H1 (cell line): ENCODE results near the gene TMEM225B. TPM values are rescaled to one million over a fixed set of nuclear protein-coding genes. Genes with fewer than 3 reads are reported as not detected.
A peak's percentile ranks its signal among the peaks of the same experiment; 100 is the strongest.

Experiments
- CTCF ChIA-PET: fragments of 300-600 bp; sonication (Branson Sonifier 250); formaldehyde crosslinking; loops from one replicate; lab custom pipeline; 2021; ENCODE audit not compliant: partially characterized antibody; lab: Charles Lee
- POLR2A ChIA-PET: fragments of 300-600 bp; sonication (Branson Sonifier 250); formaldehyde crosslinking; loops from one replicate; lab custom pipeline; 2021; ENCODE audit warnings: inconsistent platforms; ENCODE audit not compliant: partially characterized antibody; lab: Charles Lee
- DNase-seq, 2 experiments: peaks; one replicate each; pipeline versions ENCODE4 v3.0.0 to v3.0.0-alpha.2; 2010 to 2022; ENCODE audit warnings: low spot score in 2 of 2, low read depth in 1 of 2, mixed read lengths in 1 of 2
- FAIRE-seq: peaks from 2 replicates; lab custom pipeline; 2011; peaks lifted over from hg19 to GRCh38; lab: Jason Lieb, UNC
- H2AFZ ChIP-seq: 2 replicates; pipeline ENCODE4 v1.8.1; 2012; ENCODE audit warnings: low read length, inconsistent platforms
- H2AK5ac ChIP-seq: 2 replicates; pipeline ENCODE4 v1.6.1; 2013; ENCODE audit warnings: low read depth, low read length
- H2BK120ac ChIP-seq: replicated peaks from 2 replicates; pipeline ENCODE3; 2013; ENCODE audit warnings: low read depth, low read length, inconsistent platforms
- H2BK12ac ChIP-seq: 2 replicates; pipeline ENCODE4 v1.6.1; 2013; ENCODE audit warnings: low read depth, low read length
- H2BK15ac ChIP-seq: 2 replicates; pipeline ENCODE4 v1.6.1; 2013; ENCODE audit warnings: low read length
- H2BK20ac ChIP-seq: 2 replicates; pipeline ENCODE4 v1.6.1; 2013; ENCODE audit warnings: low read length
- H2BK5ac ChIP-seq: 2 replicates; pipeline ENCODE4 v1.6.1; 2013; ENCODE audit warnings: low read depth, low read length
- H3K14ac ChIP-seq: 2 replicates; pipeline ENCODE4 v1.6.1; 2013; ENCODE audit warnings: inconsistent platforms; ENCODE audit not compliant: insufficient read length
- H3K18ac ChIP-seq: 2 replicates; pipeline ENCODE4 v1.6.1; 2013; ENCODE audit warnings: low read length; ENCODE audit errors: extremely low read depth
- H3K23ac ChIP-seq: 2 replicates; pipeline ENCODE4 v1.6.1; 2013; ENCODE audit warnings: inconsistent platforms; ENCODE audit not compliant: insufficient read length
- H3K23me2 ChIP-seq: 2 replicates; pipeline ENCODE4 v1.6.1; 2013; ENCODE audit warnings: low read depth, low read length
- H3K27ac ChIP-seq: 2 replicates; pipeline ENCODE4 v1.6.1; 2011; ENCODE audit warnings: low read depth, low read length, inconsistent platforms
- H3K27me3 ChIP-seq, 4 experiments: replicated peaks in 1 of 4; 1 replicate in 1 of 4; 2 replicates in 3 of 4; pipeline versions ENCODE4 v1.6.1 to v1.8.1; 2011 to 2013; ENCODE audit warnings: low read length in 3 of 4, mild to moderate bottlenecking in 3 of 4, inconsistent platforms in 2 of 4, mixed read lengths in 2 of 4, moderate library complexity in 1 of 4; ENCODE audit not compliant: control insufficient read depth in 3 of 4, insufficient read depth in 3 of 4; ENCODE audit errors: extremely low read depth in 1 of 4
- H3K36me3 ChIP-seq, 4 experiments: 2 replicates each; pipeline versions ENCODE4 v1.6.1 to v1.8.1; 2011 to 2013; ENCODE audit warnings: mild to moderate bottlenecking in 4 of 4, low read length in 3 of 4, moderate library complexity in 2 of 4, control low read depth in 1 of 4, inconsistent platforms in 1 of 4; ENCODE audit not compliant: insufficient read depth in 4 of 4, control insufficient read depth in 2 of 4
- H3K4ac ChIP-seq: replicated peaks from 2 replicates; pipeline ENCODE3; 2013; ENCODE audit warnings: low read length, low read depth, mixed read lengths, inconsistent platforms; ENCODE audit not compliant: insufficient read length
- H3K4me1 ChIP-seq, 4 experiments: replicated peaks in 1 of 4; 1 replicate in 1 of 4; 2 replicates in 3 of 4; pipeline versions ENCODE4 v1.6.1 to v1.8.1; 2011 to 2013; ENCODE audit warnings: low read length in 3 of 4, inconsistent platforms in 2 of 4, mixed read lengths in 1 of 4; ENCODE audit not compliant: insufficient read depth in 4 of 4, control insufficient read depth in 3 of 4
- H3K4me2 ChIP-seq, 2 experiments: 2 replicates each; pipeline versions ENCODE4 v1.6.1 to v1.8.1; 2011 to 2013; ENCODE audit warnings: low read depth in 2 of 2, low read length in 2 of 2, control low read depth in 1 of 2, inconsistent platforms in 1 of 2, mild to moderate bottlenecking in 1 of 2; ENCODE audit not compliant: insufficient read depth in 1 of 2
- H3K4me3 ChIP-seq, 4 experiments: fragments of 200-600, 300-600 bp in 1 of 4; sonication (generic), shearing (Covaris generic), sonication (Bioruptor Twin) in 1 of 4; 2 replicates each; pipeline versions ENCODE4 v1.5.1 to v1.8.1; 2011 to 2016; ENCODE audit warnings: low read length in 4 of 4, low read depth in 3 of 4, control low read depth in 2 of 4, inconsistent platforms in 2 of 4, mild to moderate bottlenecking in 2 of 4, mixed read lengths in 1 of 4, moderate library complexity in 1 of 4; ENCODE audit not compliant: insufficient read depth in 2 of 4; ENCODE audit errors: extremely low read depth in 1 of 4
- H3K56ac ChIP-seq: replicated peaks from 2 replicates; pipeline ENCODE3; 2013; ENCODE audit warnings: low read depth, mild to moderate bottlenecking, mixed read lengths, low read length, inconsistent platforms; ENCODE audit not compliant: insufficient read length
- H3K79me1 ChIP-seq: 2 replicates; pipeline ENCODE4 v1.6.1; 2013; ENCODE audit warnings: low read depth, low read length, control low read depth
- H3K79me2 ChIP-seq, 2 experiments: 2 replicates each; pipeline versions ENCODE4 v1.6.1 to v1.8.1; 2012 to 2013; ENCODE audit warnings: low read length in 2 of 2, mild to moderate bottlenecking in 2 of 2, inconsistent platforms in 1 of 2; ENCODE audit not compliant: insufficient read depth in 2 of 2, control insufficient read depth in 1 of 2
- H3K9ac ChIP-seq, 4 experiments: replicated peaks in 1 of 4; 1 replicate in 1 of 4; 2 replicates in 3 of 4; pipeline versions ENCODE4 v1.6.1 to v1.8.1; 2011 to 2013; ENCODE audit warnings: low read depth in 3 of 4, low read length in 3 of 4, control low read depth in 2 of 4, mild to moderate bottlenecking in 2 of 4, moderate library complexity in 2 of 4, inconsistent platforms in 1 of 4; ENCODE audit errors: extremely low read depth in 1 of 4
- H3K9me3 ChIP-seq, 2 experiments: 2 replicates each; pipeline versions ENCODE4 v1.6.1 to v1.8.1; 2012 to 2013; ENCODE audit warnings: mild to moderate bottlenecking in 2 of 2, moderate library complexity in 2 of 2, control low read depth in 1 of 2, inconsistent platforms in 1 of 2, low read depth in 1 of 2, low read length in 1 of 2, mixed read lengths in 1 of 2; ENCODE audit not compliant: insufficient read depth in 2 of 2
- H4K20me1 ChIP-seq, 2 experiments: replicated peaks in 1 of 2; 2 replicates each; pipeline versions ENCODE3 to v1.8.1; 2011 to 2013; ENCODE audit warnings: inconsistent platforms in 2 of 2, low read length in 2 of 2, mild to moderate bottlenecking in 1 of 2; ENCODE audit not compliant: insufficient read depth in 2 of 2, control insufficient read depth in 1 of 2
- H4K5ac ChIP-seq: 2 replicates; pipeline ENCODE4 v1.6.1; 2013; ENCODE audit warnings: low read length, low read depth, mixed read lengths, inconsistent platforms; ENCODE audit not compliant: insufficient read length
- H4K8ac ChIP-seq: 2 replicates; pipeline ENCODE4 v1.8.0; 2013; ENCODE audit warnings: mild to moderate bottlenecking, moderate library complexity, low read length, inconsistent platforms; ENCODE audit not compliant: insufficient read depth; ENCODE audit errors: extremely low read depth
- H4K91ac ChIP-seq: replicated peaks from 2 replicates; pipeline ENCODE3; 2013; ENCODE audit warnings: low read length, mixed read lengths, inconsistent platforms; ENCODE audit not compliant: insufficient read length
- BACH1 ChIP-seq: IDR thresholded peaks from 2 replicates; pipeline ENCODE4 v1.6.1; 2012; ENCODE audit warnings: low read length, improper control_type of control experiment
- CTCF ChIP-seq, 3 experiments: IDR thresholded peaks; 1 replicate in 2 of 3; 2 replicates in 1 of 3; pipeline versions ENCODE4 v1.5.1 to v1.6.1; 2011; ENCODE audit warnings: low read length in 3 of 3, mild to moderate bottlenecking in 3 of 3, inconsistent platforms in 2 of 3, low read depth in 1 of 3, moderate library complexity in 1 of 3; ENCODE audit not compliant: insufficient read depth in 1 of 3; ENCODE audit errors: control extremely low read depth in 1 of 3
- RAD21 ChIP-seq, 2 experiments: IDR thresholded peaks in 1 of 2; conservative IDR thresholded peaks in 1 of 2; 2 replicates each; pipeline ENCODE4 v1.6.1; 2011; ENCODE audit warnings: low read depth in 2 of 2, low read length in 2 of 2, improper control_type of control experiment in 1 of 2, inconsistent platforms in 1 of 2, mild to moderate bottlenecking in 1 of 2, moderate library complexity in 1 of 2
- RFX5 ChIP-seq: IDR thresholded peaks from 2 replicates; pipeline ENCODE4 v1.6.1; 2011; ENCODE audit warnings: low read depth, low read length, improper control_type of control experiment, borderline replicate concordance
- RNF2 ChIP-seq: fragments of 200-900, 300-1000 bp; sonication (generic); IDR thresholded peaks from 2 replicates; pipeline ENCODE4 v1.7.1; 2016; ENCODE audit warnings: borderline replicate concordance, low read depth, mild to moderate bottlenecking, antibody characterized with exemption, low read length; ENCODE audit not compliant: poor library complexity, severe bottlenecking; ENCODE audit errors: missing control alignments
- TBP ChIP-seq: IDR thresholded peaks from 2 replicates; pipeline ENCODE4 v1.6.1; 2011; ENCODE audit warnings: low read depth, low read length, improper control_type of control experiment
- WGBS, 2 experiments: shearing (Covaris generic) in 1 of 2; methylation state at CpG; one replicate each; pipeline versions ENCODE4 v1.1.6 to v1.1.7; 2013 to 2015; ENCODE audit warnings: low lambda C conversion rate in 2 of 2, mixed read lengths in 2 of 2, inconsistent platforms in 1 of 2, low coverage in 1 of 2, missing lambda C conversion rate in 1 of 2; ENCODE audit not compliant: insufficient replicate concordance in 2 of 2, insufficient coverage in 1 of 2, insufficient read length in 1 of 2; ENCODE audit errors: extremely low coverage in 1 of 2, missing lambda C conversion rate in 1 of 2; 5-methylcytosine and 5-hydroxymethylcytosine counted together
- polyA plus RNA-seq, 7 experiments: library from polyadenylated mRNA; depleted of rRNA in 3 of 7; stranded (reverse) in 5 of 7; unstranded in 2 of 7; fragments of >200 nt in 5 of 7; fragments of 200-250 nt in 2 of 7; gene quantifications; 1 replicate in 5 of 7; 2 replicates in 1 of 7; 4 replicates in 1 of 7; pipeline versions ENCODE4 v1.2.1 to v1.2.3, GENCODE V29; 2011 to 2013; ENCODE audit warnings: missing spikeins in 2 of 7, mixed read lengths in 2 of 7
- total RNA-seq: library from RNA; stranded (reverse); fragmentation: NEBNext Ultra II Directional; extraction: Animal tissue kit (Norgen Biotek cat#: 25700); gene quantifications from 2 replicates; pipeline ENCODE4 v1.2.1, GENCODE V29; 2021

TMEM225B gene
- total and polyA plus RNA-seq, 2 of the 8 experiments (the other 6 are each of a cell fraction or from before 2014, with no cell fraction given), result 0.68 TPM; not detected in 1

- Histone ChIP-seq H2BK5ac (peak overlapping the region; percentile 74; the same call in 1 of the 2 replicates), H2BK120ac (no peak overlapping the region), H3K4me2 (peak overlapping the region; percentile 47 to 48; a peak in 3 of 4 replicates), H3K36me3 (peaks cover 24 to 69% (median 42%) of the 10 kb centered on the region in 4 experiments), H3K9ac (no peak overlapping the region), H2BK20ac (no peak overlapping the region), H3K18ac (no peak overlapping the region; the same call in 1 of the 2 replicates), H3K4me1 (peaks cover 10 to 26% (median 18%) of the 10 kb centered on the region in 4 experiments), H4K91ac (no peak overlapping the region), H3K23me2 (no peaks in the 10 kb centered on the region), H3K4me3 (peak overlapping the region in 1 of 4 experiments; percentile 5; a peak in 1 of 8 replicates), H4K8ac (no peak overlapping the region; the same call in 1 of the 2 replicates), H2AK5ac (no peak overlapping the region), H4K20me1 (peaks cover 3% of the 10 kb centered on the region in 2 experiments), H3K4ac (no peak overlapping the region), H3K23ac (no peak overlapping the region), H2BK12ac (no peak overlapping the region), H3K9me3 (no peaks in the 10 kb centered on the region)
- 65% methylated on average over 13 of the region's 14 CpGs; no CpG with 5 or more reads in 1 of the 2 experiments for WGBS, 2 experiments
- DNase-seq, result peak in 1 of 2 experiments; percentile 52
- ChIA-PET POLR2A (interaction anchor here (0.7 to 3.8 kb wide), 5 partner anchors 8 to 280 kb away, joined by 3 to 15 read pairs (median 3); partner anchors contain the start of gene ZSCAN25), CTCF (interaction anchor here (0.6 to 2.7 kb wide), 5 partner anchors 8 to 540 kb away, joined by 3 to 13 read pairs (median 4); partner anchors contain the start of gene ZSCAN25)
- TF ChIP-seq TBP, result 0 out of 2 replicates have a peak, but pooled peaks have one; percentile 38
- no peak for TF ChIP-seq RFX5
- peak; percentile 6 to 45 (median 35) for TF ChIP-seq CTCF (IDR thresholded peaks at IDR 0.05; ENCODE audit: control extremely low read depth in 1 of 3, insufficient read depth in 1 of 3, low read depth in 1 of 3, low read length in 3 of 3)
- TF ChIP-seq RAD21 (IDR thresholded peaks at IDR 0.05 in 1 of 2, conservative IDR thresholded peaks at IDR 0.05 in 1 of 2; ENCODE audit: low read depth in 2 of 2, low read length in 2 of 2), result peak; percentile 40 to 53
- 0 out of 2 replicates have a peak, but pooled peaks have one; percentile 25 for TF ChIP-seq BACH1
- no peak for TF ChIP-seq RNF2
- TF ChIP-seq, all 59 proteins: peak for 4
- no peak overlapping the region for H3K56ac ChIP-seq
- no peak overlapping the region for H2AFZ ChIP-seq
- no peak overlapping the region; the same call in 1 of the 2 replicates for H2BK15ac ChIP-seq
- H3K79me2 ChIP-seq, result 0 out of 4 replicates have a peak, but pooled peaks cover 0 to 4% of the 10 kb centered on the region in 2 experiments
- H4K5ac ChIP-seq, result no peak overlapping the region
- no peaks in the 10 kb centered on the region for H3K27me3 ChIP-seq
- peaks cover 4% of the 10 kb centered on the region for H3K79me1 ChIP-seq
- no peak overlapping the region for H3K27ac ChIP-seq
- no peak overlapping the region for H3K14ac ChIP-seq
- FAIRE-seq, result no peak
Observed at GRCh38 chr7:99628471-99629465, 30.7 kb downstream of the TMEM225B start.
